Panc1 (cell line): ENCODE results near the gene SCP2. TPM values are rescaled to one million over a fixed set of nuclear protein-coding genes. Genes with fewer than 3 reads are reported as not detected.

Experiments used
- ATAC-seq: fragments of 200-7000 bp; cut with Tn5 transposase; 2 replicates; pipeline ENCODE4 v1.9.1; 2020; ENCODE audit warnings: mild to moderate bottlenecking, moderate library complexity
- BruUV-seq: library from RNA; stranded (reverse); fragments of 400-500 nt; replicated peaks from 2 replicates; lab custom pipeline; 2021; lab: Mats Ljungman, UMichigan
- CTCF ChIA-PET: fragments of 300-600 bp; sonication (Branson Sonifier 250); formaldehyde crosslinking; loops from one replicate; lab custom pipeline; 2022; ENCODE audit warnings: antibody characterized with exemption; lab: Charles Lee
- POLR2A ChIA-PET: fragments of 300-600 bp; sonication (Branson Sonifier 250); formaldehyde crosslinking; loops from one replicate; lab custom pipeline; 2022; ENCODE audit warnings: antibody characterized with exemption; lab: Charles Lee
- DNase-seq: peaks from one replicate; pipeline ENCODE4 v3.0.0-alpha.2; 2010; ENCODE audit warnings: low read depth, low spot score
- H3K27ac ChIP-seq: 2 replicates; pipeline ENCODE4 v1.5.1; 2011; ENCODE audit warnings: mild to moderate bottlenecking, low read length, inconsistent platforms
- H3K27me3 ChIP-seq: fragments of 200-500 bp; sonication (Bioruptor generic); 2 replicates; pipeline ENCODE4 v1.6.0; 2014; ENCODE audit warnings: low read length, inconsistent platforms; ENCODE audit not compliant: control insufficient read depth, insufficient read depth
- H3K36me3 ChIP-seq: fragments of 200-500 bp; sonication (Bioruptor generic); 2 replicates; pipeline ENCODE4 v1.5.1; 2014; ENCODE audit warnings: inconsistent platforms, mild to moderate bottlenecking, low read length, moderate library complexity; ENCODE audit not compliant: control insufficient read depth, insufficient read depth
- H3K4me1 ChIP-seq: 2 replicates; pipeline ENCODE4 v1.5.1; 2011; ENCODE audit warnings: inconsistent platforms, mild to moderate bottlenecking, low read length, moderate library complexity; ENCODE audit not compliant: control insufficient read depth, insufficient read depth
- H3K4me3 ChIP-seq, 2 experiments: 2 replicates each; pipeline ENCODE4 v1.5.1; 2011 to 2012; ENCODE audit warnings: low read depth in 2 of 2, low read length in 2 of 2, mild to moderate bottlenecking in 2 of 2, inconsistent platforms in 1 of 2, moderate library complexity in 1 of 2
- H3K9me3 ChIP-seq: fragments of 200-500 bp; sonication (Bioruptor generic); 2 replicates; pipeline ENCODE4 v1.5.1; 2014; ENCODE audit warnings: low read depth, mild to moderate bottlenecking, inconsistent platforms, low read length, moderate library complexity; ENCODE audit not compliant: control insufficient read depth, insufficient read depth
- CTCF ChIP-seq: fragments of 450-650 bp; IDR thresholded peaks from 2 replicates; pipeline ENCODE4 v1.5.1; 2017; ENCODE audit warnings: mild to moderate bottlenecking
- POLR2AphosphoS5 ChIP-seq: IDR thresholded peaks from 2 replicates; pipeline ENCODE4 v1.6.1; 2012; ENCODE audit warnings: mild to moderate bottlenecking, low read depth, low read length, moderate library complexity
- REST ChIP-seq, 2 experiments: IDR thresholded peaks; 2 replicates each; pipeline ENCODE4 v1.6.1; 2011 to 2012; ENCODE audit warnings: low read depth in 2 of 2, control low read depth in 1 of 2, low read length in 1 of 2, mild to moderate bottlenecking in 1 of 2, moderate library complexity in 1 of 2; ENCODE audit not compliant: insufficient read depth in 1 of 2
- SIN3A ChIP-seq: IDR thresholded peaks from 2 replicates; pipeline ENCODE4 v1.6.1; 2012; ENCODE audit warnings: low read depth, mild to moderate bottlenecking, low read length, moderate library complexity, borderline replicate concordance; ENCODE audit not compliant: insufficient read depth
- TCF7L2 ChIP-seq: IDR thresholded peaks from 2 replicates; pipeline ENCODE4 v1.6.1; 2011; ENCODE audit warnings: mild to moderate bottlenecking, low read depth, low read length, inconsistent platforms
- in situ Hi-C: cut with HindIII; loops from 2 replicates; pipeline ENCODE4 v1.10.0; 2016; ENCODE audit warnings: low sequenced_read_pairs, low pct_unique_long_range_greater_than_20kb
- intact Hi-C: fragments of 100-400 bp; cut with micrococcal nuclease; formaldehyde crosslinking; loops from one replicate; pipeline ENCODE4 v1.10.0; 2022; ENCODE audit not compliant: unreplicated experiment
- total RNA-seq: library from RNA; stranded (reverse); gene quantifications from one replicate; pipeline ENCODE4 v1.2.1, GENCODE V29; 2021; ENCODE audit not compliant: unreplicated experiment

Gene SCP2
- total RNA-seq, 1 experiment from 2014 or later = 88.7 TPM

GRCh38 chr1:52900402-52900801, 26.7 kb upstream of the SCP2 start:
- Histone ChIP-seq H3K4me1 (no peaks in the 10 kb centered on the region), H3K9me3 (no peaks in the 10 kb centered on the region), H3K4me3 (no peak overlapping the region), H3K36me3 (no peaks in the 10 kb centered on the region), H3K27me3 (no peaks in the 10 kb centered on the region), H3K27ac (no peak overlapping the region)
- intact Hi-C loops = loop anchor here (10.0 kb wide), 1 partner anchor 284 kb away; no protein-coding TSS in a partner anchor
- ChIA-PET CTCF (no interaction called here), POLR2A (no interaction called here)
- in situ Hi-C loops = no loop called here
- TF ChIP-seq TCF7L2 = no peak
- TF ChIP-seq POLR2AphosphoS5 = no peak
- TF ChIP-seq CTCF = no peak
- no peak for TF ChIP-seq SIN3A
- no peak for TF ChIP-seq REST (IDR thresholded peaks at IDR 0.05; ENCODE audit: insufficient read depth in 1 of 2, low read depth in 2 of 2, low read length in 1 of 2)
- no TSS peak for BruUV-seq
- ATAC-seq (no peak), DNase-seq (no peak)

GRCh38 chr1:52901384-52901783, 25.7 kb upstream of the SCP2 start:
- Histone ChIP-seq H3K36me3 (no peaks in the 10 kb centered on the region), H3K4me3 (no peak overlapping the region), H3K27ac (no peak overlapping the region), H3K27me3 (no peaks in the 10 kb centered on the region), H3K4me1 (no peaks in the 10 kb centered on the region), H3K9me3 (no peaks in the 10 kb centered on the region)
- ATAC-seq (no peak), DNase-seq (no peak)
- ChIA-PET CTCF (interaction anchor here (0.6 kb wide), 1 partner anchor 187 kb away, joined by 4 read pairs; no protein-coding TSS in a partner anchor), POLR2A (interaction anchor here (0.6 kb wide), 1 partner anchor 34 kb away, joined by 6 read pairs; no protein-coding TSS in a partner anchor)
- in situ Hi-C loops = no loop called here
- TF ChIP-seq CTCF = peak; percentile 23; the same call in 1 of the 2 replicates
- no peak for TF ChIP-seq TCF7L2
- intact Hi-C loops = loop anchor here (10.0 kb wide), 1 partner anchor 283 kb away; no protein-coding TSS in a partner anchor
- BruUV-seq = no TSS peak
